HG03039 (cell line): ENCODE measurements around the gene SLC25A19.
A peak's percentile ranks its signal among the peaks of the same experiment; 100 is the strongest.
"Not testable (repeated sequence)": the region's sequence is repeated elsewhere in the genome, so short reads cannot be mapped to it uniquely, and the experiment has no call there.

Source experiments
- ATAC-seq: cut with Tn5 transposase; IDR thresholded peaks from one replicate; pipeline ENCODE4 v1.9.1; 2021; ENCODE audit warnings: mild to moderate bottlenecking, moderate library complexity; ENCODE audit not compliant: unreplicated experiment

Gene SLC25A19

GRCh38 chr17:75267411-75268232 lies 21.6 kb downstream of the SLC25A19 start:
- ATAC-seq, result no peak

- no peak for ATAC-seq
Observed at GRCh38 chr17:75267153-75267410, 22.2 kb downstream of the SLC25A19 start.

- ATAC-seq, result no peak
Observed at GRCh38 chr17:75266316-75267152, 22.7 kb downstream of the SLC25A19 start.

GRCh38 chr17:75265614-75266315 lies 23.5 kb downstream of the SLC25A19 start:
- no peak for ATAC-seq

GRCh38 chr17:75263055-75263454 lies 26.2 kb downstream of the SLC25A19 start:
- ATAC-seq, result no peak

GRCh38 chr17:75262112-75262606 lies 27.1 kb downstream of the SLC25A19 start:
- no peak for ATAC-seq

DNA sequence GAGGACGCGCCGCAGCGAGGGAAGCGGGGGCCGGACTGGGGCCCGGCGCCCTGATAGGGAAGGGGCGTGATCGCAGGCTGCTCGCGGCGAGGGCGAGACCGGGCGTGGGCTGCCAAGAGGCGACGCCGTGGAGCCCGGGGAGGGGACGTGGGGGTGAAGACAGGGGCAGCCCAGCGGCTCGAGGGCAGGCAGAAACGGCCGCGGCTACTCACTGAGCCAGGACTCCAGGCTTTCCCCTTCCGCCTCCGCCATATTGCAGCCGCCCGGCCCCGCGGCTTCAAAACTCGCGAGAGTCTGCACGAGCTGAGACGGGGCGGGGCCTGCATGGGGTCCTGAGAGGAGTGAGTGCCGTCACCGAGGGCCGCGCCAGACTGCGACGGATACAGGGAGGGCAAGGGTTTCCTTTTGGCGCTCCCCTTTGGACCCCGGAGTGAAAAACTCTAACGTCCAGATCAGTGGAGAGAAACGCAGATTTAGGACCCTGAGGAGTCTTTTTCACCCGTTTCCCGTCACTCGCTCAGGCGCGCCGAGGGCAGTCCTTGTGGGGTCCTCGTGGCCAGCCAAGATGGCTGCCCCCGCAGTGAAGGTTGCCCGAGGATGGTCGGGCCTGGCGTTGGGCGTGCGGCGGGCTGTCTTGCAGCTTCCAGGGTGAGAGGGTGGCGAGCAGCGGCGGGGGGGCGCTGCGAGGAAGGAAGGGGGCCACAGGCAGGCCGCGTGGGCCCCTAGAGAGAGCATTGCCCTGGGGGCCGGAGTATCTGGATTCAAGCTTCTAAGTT lies 27.7 kb downstream of the SLC25A19 start, which contains the start of the genes GGA3 and MRPS7:
TSS of gene GGA3 (minus strand) at position 271 of the 776 bp plus-strand sequence. CDS start at position 252, 19 bp downstream.
TSS of gene MRPS7 (plus strand) at position 544 of the 776 bp plus-strand sequence. CDS start at position 566, 22 bp downstream.
- ATAC-seq, result peak; percentile 84

DNA sequence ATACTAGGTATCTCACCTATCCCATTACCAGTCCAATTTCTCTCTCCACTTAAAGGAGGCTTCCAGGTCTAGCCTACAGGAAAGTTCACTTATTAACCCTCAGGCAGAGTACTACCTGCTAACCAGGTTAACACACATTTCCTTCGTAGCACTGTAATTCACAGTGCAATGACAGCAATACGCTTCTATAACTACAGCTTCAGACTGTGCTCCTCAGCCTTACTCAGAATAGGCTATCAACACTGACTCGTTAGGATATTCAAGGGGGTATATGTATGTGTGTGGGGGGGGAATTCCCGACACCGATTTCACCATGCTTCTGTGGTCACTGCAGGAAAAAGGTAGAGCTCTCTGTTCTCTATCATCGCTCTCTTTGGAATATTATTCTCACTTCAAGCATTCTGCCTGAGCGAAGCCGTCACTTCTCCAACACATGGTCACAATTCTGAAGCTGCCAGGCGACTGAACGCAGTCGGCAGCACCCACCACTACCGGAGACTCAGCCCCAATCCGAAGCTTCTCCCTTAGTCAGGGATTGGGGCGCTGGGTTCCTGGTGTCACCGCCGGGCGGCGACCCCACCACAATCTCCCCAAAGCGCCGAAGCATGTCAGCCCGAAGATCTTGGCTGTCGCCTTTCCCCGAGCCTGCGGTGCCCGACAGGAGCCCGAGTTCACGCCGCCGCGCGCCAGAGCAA lies 28.4 kb downstream of the SLC25A19 start:
- ATAC-seq, result peak; percentile 5

- ATAC-seq, result not testable (repeated sequence)
Observed at GRCh38 chr17:75257228-75257627, 32.0 kb downstream of the SLC25A19 start.

DNA sequence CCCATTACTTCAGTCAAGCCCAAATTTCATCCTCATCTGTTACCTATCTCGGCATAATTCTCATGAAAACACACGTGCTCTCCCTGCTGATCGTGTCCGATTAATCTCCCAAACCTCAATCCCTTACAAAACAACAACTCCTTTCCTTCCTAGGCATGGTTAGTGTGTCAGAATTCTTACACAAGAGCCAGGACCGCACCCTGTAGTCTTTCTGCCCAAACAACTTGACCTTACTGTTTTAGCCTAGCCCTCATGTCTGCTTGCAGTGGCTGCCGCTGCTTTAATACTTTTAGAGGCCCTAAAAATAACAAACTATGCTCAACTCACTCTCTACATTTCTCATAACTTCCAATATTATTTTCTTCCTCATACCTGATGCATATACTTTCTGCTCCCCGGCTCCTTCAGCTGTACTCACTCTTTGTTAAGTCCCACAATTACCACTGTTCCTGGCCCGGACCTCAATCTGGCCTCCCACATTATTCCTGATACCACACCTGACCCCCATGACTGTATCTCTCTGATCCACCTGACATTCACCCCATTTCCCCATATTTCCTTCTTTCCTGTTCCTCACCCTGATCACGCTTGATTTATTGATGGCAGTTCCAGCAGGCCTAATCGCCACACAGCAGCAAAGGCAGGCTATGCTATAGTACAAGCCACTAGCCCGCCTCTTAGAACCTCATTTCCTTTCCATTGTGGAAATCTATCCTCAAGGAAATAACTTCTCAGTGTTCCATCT lies 33.1 kb downstream of the SLC25A19 start:
- ATAC-seq, result not testable (repeated sequence)

GRCh38 chr17:75252039-75252816 lies 37.0 kb downstream of the SLC25A19 start:
- ATAC-seq, result no peak

DNA sequence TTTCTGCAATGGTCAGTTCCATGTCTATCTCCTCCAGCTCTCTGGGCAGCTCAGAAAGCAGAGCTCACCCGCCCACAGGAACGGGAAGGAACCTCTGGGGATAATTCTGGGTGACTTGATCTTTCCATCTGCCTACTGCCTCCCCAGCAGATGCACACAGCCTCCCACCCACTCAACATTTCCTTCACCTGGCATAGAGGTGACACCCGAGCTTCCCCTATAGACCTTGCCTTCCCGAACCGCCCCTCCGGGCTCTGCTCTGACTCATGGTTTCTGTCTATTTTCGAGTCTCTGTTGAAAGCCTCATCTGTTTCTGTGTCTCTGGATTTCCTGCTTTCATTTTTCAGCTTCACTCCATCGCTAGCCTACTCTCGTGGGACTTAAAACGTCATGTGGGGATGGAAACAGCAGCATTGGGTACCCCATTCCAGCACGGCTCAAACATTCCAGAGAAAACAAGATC lies 39.2 kb downstream of the SLC25A19 start:
- ATAC-seq, result peak; percentile 89

- peak; percentile 5 for ATAC-seq
Observed at GRCh38 chr17:75249564-75249963, 39.7 kb downstream of the SLC25A19 start.

- ATAC-seq, result no peak
Observed at GRCh38 chr17:75246404-75246803, 42.8 kb downstream of the SLC25A19 start.

- ATAC-seq, result no peak
Observed at GRCh38 chr17:75245011-75245410, 44.2 kb downstream of the SLC25A19 start.

DNA sequence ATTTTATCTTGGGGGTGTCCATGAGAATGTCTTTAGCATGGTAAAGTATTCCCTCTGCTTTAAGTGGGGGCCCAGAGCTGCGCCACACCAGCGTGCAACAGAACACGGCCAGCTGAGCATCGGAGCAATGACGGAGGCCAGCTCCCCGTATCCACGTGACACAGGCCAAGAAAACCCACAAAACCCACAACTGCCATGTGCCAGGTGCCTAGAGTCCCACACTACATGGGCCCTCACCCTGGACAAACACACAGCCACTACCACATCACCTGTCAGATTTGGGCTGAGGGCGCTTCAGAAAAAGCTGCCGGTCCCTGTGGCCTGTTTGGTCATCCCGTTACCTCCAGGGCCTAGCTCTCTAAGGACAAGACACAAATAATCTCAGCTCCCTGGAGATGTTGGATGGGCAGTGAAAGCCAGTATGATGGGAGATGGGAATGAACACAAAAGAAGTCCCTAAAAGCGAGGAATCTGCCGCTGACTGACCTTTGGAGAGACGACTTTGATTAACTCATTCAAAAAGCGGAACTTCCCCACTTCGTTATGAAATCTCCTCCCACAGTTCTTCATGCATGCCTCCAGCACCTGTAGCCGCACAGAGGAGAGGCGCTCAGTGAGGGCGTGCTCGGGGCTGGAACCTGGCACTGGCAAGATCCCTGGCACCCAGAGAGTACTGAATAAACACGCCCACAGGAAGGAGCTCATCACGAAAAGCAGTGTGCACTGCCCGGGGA lies 44.9 kb downstream of the SLC25A19 start:
- ATAC-seq, result no peak

GRCh38 chr17:75242461-75243042 lies 46.7 kb downstream of the SLC25A19 start:
- ATAC-seq, result no peak
